Effector memory CD4-positive, alpha-beta T cell (primary cell): ENCODE results near the gene CD82.

ENCODE experiments used
- DNase-seq, 3 donors: peaks; one replicate each; pipeline ENCODE4 v3.0.0-alpha.2; 2020
- H3K27ac ChIP-seq: 2 replicates; pipeline ENCODE4 v1.7.0; 2013; ENCODE audit warnings: mild to moderate bottlenecking, low read length, moderate library complexity; ENCODE audit not compliant: insufficient read depth, poor library complexity, severe bottlenecking
- H3K27me3 ChIP-seq: replicated peaks from 2 replicates; pipeline ENCODE4 v1.7.0; 2013; ENCODE audit warnings: mild to moderate bottlenecking, low read length; ENCODE audit not compliant: insufficient read depth, control insufficient read depth, poor library complexity, severe bottlenecking
- H3K36me3 ChIP-seq: 2 replicates; pipeline ENCODE4 v1.7.0; 2013; ENCODE audit warnings: mild to moderate bottlenecking, low read length, moderate library complexity; ENCODE audit not compliant: control insufficient read depth, insufficient read depth
- H3K4me1 ChIP-seq: 2 replicates; pipeline ENCODE4 v1.7.0; 2013; ENCODE audit warnings: low read length, mild to moderate bottlenecking; ENCODE audit not compliant: control insufficient read depth, insufficient read depth, poor library complexity, severe bottlenecking
- H3K4me3 ChIP-seq: 2 replicates; pipeline ENCODE4 v1.7.0; 2013; ENCODE audit warnings: low read length, low read depth, mild to moderate bottlenecking; ENCODE audit not compliant: insufficient read depth, poor library complexity, severe bottlenecking
- H3K9me3 ChIP-seq: 2 replicates; pipeline ENCODE4 v1.7.0; 2013; ENCODE audit warnings: mild to moderate bottlenecking, low read length, moderate library complexity; ENCODE audit not compliant: control insufficient read depth

CD82 gene

GRCh38 chr11:44615041-44615755 lies 49.7 kb downstream of the CD82 start:
- Histone ChIP-seq H3K27ac (peak overlapping the region; percentile 43), H3K36me3 (peaks cover 37% of the 10 kb centered on the region), H3K9me3 (no peaks in the 10 kb centered on the region), H3K4me1 (peaks cover 44% of the 10 kb centered on the region), H3K4me3 (no peak overlapping the region), H3K27me3 (no peaks in the 10 kb centered on the region)
- no peak for DNase-seq

GRCh38 chr11:44615913-44616791 lies 50.7 kb downstream of the CD82 start:
- Histone ChIP-seq H3K27ac (no peak overlapping the region), H3K4me3 (no peak overlapping the region), H3K4me1 (peaks cover 39% of the 10 kb centered on the region), H3K27me3 (no peaks in the 10 kb centered on the region), H3K9me3 (no peaks in the 10 kb centered on the region), H3K36me3 (peaks cover 42% of the 10 kb centered on the region)
- no peak for DNase-seq

GRCh38 chr11:44617671-44618461 lies 52.4 kb downstream of the CD82 start:
- Histone ChIP-seq H3K9me3 (no peaks in the 10 kb centered on the region), H3K4me1 (peaks cover 30% of the 10 kb centered on the region), H3K27me3 (no peaks in the 10 kb centered on the region), H3K4me3 (no peak overlapping the region), H3K27ac (no peak overlapping the region), H3K36me3 (peaks cover 42% of the 10 kb centered on the region)
- DNase-seq = no peak

- H3K36me3 ChIP-seq = peaks cover 42% of the 10 kb centered on the region
- DNase-seq = no peak
- no peak overlapping the region for H3K27ac ChIP-seq
- peaks cover 28% of the 10 kb centered on the region for H3K4me1 ChIP-seq
- no peaks in the 10 kb centered on the region for H3K9me3 ChIP-seq
- H3K4me3 ChIP-seq = no peak overlapping the region
- H3K27me3 ChIP-seq = no peaks in the 10 kb centered on the region
Measured at GRCh38 chr11:44618561-44619425, 53.3 kb downstream of the CD82 start.

- H3K36me3 ChIP-seq = peaks cover 38% of the 10 kb centered on the region
- H3K4me3 ChIP-seq = no peak overlapping the region
- H3K4me1 ChIP-seq = peaks cover 21% of the 10 kb centered on the region
- H3K9me3 ChIP-seq = no peaks in the 10 kb centered on the region
- DNase-seq = no peak
- H3K27me3 ChIP-seq = no peaks in the 10 kb centered on the region
- H3K27ac ChIP-seq = no peak overlapping the region
Measured at GRCh38 chr11:44620328-44620725, 54.9 kb downstream of the CD82 start.

- DNase-seq = peak; percentile 33 to 56 (median 50)
- Histone ChIP-seq H3K27ac (no peak overlapping the region), H3K4me1 (peaks cover 13% of the 10 kb centered on the region), H3K36me3 (peaks cover 31% of the 10 kb centered on the region), H3K4me3 (no peak overlapping the region), H3K9me3 (no peaks in the 10 kb centered on the region), H3K27me3 (no peaks in the 10 kb centered on the region)
Measured at GRCh38 chr11:44621140-44621681, 55.7 kb downstream of the CD82 start.

- no peaks in the 10 kb centered on the region for H3K27me3 ChIP-seq
- H3K4me1 ChIP-seq = peaks cover 13% of the 10 kb centered on the region
- H3K9me3 ChIP-seq = no peaks in the 10 kb centered on the region
- H3K27ac ChIP-seq = no peak overlapping the region
- H3K36me3 ChIP-seq = peaks cover 27% of the 10 kb centered on the region
- no peak overlapping the region for H3K4me3 ChIP-seq
- DNase-seq = no peak
Measured at GRCh38 chr11:44621784-44622183, 56.3 kb downstream of the CD82 start.

- DNase-seq = no peak
- Histone ChIP-seq H3K4me1 (peaks cover 13% of the 10 kb centered on the region), H3K27me3 (no peaks in the 10 kb centered on the region), H3K36me3 (peaks cover 27% of the 10 kb centered on the region), H3K9me3 (no peaks in the 10 kb centered on the region), H3K4me3 (no peak overlapping the region), H3K27ac (no peak overlapping the region)
Measured at GRCh38 chr11:44622190-44622650, 56.8 kb downstream of the CD82 start.

- Histone ChIP-seq H3K9me3 (no peaks in the 10 kb centered on the region), H3K4me1 (peaks cover 13% of the 10 kb centered on the region), H3K27ac (no peak overlapping the region), H3K27me3 (no peaks in the 10 kb centered on the region), H3K36me3 (peaks cover 25% of the 10 kb centered on the region), H3K4me3 (no peak overlapping the region)
- no peak for DNase-seq
Measured at GRCh38 chr11:44622721-44623258, 57.3 kb downstream of the CD82 start.
